Daoy (cell line): ENCODE results near the gene SH2D3A. TPM values are rescaled to one million over a fixed set of nuclear protein-coding genes. Genes with fewer than 3 reads are reported as not detected.
"Not testable (repeated sequence)": the region's sequence is repeated elsewhere in the genome, so short reads cannot be mapped to it uniquely, and the experiment has no call there.

Experiments
- DNase-seq: peaks from one replicate; pipeline ENCODE4 v3.0.0-alpha.2; 2015; ENCODE audit warnings: low read depth
- total RNA-seq: library from RNA; depleted of rRNA; stranded (reverse); fragments of >200 nt; shearing (Covaris generic); gene quantifications from 2 replicates; pipeline ENCODE4 v1.2.3, GENCODE V29; 2014

Gene SH2D3A
- total RNA-seq, 1 experiment from 2014 or later: 1.8 TPM

DNA sequence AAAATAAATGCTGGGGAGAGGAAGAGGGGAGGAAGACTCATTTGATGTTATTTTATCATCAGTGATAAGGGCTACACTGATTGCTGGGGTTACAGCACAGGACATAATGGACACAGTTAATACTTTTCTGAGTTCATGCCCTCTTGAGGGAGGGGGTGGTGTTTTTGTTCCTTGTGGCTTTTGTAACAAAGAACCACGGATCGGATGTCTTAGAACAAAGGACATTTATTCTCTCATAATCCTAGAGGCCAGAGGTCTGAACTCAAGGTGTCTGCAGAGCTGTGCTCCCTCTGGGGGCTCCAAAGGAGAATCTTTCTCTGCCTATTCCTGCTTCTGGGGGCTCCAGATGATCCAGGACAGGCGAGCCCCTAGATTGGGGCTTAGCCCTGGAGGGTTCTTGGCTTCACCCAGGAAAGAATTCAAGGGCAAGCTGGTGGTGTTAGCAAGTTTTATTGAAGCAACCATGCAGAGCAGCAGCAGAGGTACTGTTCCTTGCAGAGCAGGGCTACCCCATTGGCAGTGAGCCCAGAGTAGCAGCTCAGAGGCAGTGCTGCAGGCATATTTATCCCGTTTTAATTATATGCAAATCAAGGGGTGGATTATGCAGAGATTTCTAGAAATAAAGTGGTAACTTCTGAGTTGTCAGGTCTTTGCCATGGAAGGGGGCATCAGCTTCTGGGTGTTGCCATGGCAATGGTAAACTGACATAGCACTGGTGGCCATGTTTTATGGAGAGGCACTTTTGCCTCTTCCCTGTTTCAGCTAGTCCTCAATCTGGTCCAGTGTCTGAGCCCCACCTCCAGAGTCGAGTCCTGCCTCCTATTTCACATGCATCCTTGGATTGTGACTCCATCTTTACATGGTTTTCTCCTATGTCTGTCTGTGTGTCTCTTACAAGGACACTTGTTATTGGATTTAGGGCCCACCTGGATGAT, 23.2 kb upstream of the SH2D3A start:
- DNase-seq: no peak

- DNase-seq: no peak
Measured at GRCh38 chr19:6788896-6789295, 21.7 kb upstream of the SH2D3A start.

DNA sequence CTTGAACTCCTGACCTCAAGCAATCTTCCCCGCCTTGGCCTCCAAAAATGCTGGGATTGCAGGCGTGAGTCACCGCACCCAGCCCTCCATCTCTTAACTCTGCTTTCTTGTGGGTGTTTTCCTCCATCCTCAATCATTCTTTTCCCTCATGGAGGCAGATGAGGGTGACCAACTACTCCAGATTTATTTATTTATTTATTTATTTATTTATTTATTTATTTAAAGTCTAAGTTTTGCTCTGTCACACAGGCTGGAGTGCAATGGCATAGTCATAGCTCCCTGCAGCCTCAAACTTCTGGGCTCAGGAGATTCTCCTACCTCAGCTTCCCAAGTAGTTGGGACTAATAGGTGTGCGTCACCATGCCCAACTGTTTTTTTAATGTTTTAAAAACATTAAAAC, 20.2 kb upstream of the SH2D3A start:
- no peak for DNase-seq

DNA sequence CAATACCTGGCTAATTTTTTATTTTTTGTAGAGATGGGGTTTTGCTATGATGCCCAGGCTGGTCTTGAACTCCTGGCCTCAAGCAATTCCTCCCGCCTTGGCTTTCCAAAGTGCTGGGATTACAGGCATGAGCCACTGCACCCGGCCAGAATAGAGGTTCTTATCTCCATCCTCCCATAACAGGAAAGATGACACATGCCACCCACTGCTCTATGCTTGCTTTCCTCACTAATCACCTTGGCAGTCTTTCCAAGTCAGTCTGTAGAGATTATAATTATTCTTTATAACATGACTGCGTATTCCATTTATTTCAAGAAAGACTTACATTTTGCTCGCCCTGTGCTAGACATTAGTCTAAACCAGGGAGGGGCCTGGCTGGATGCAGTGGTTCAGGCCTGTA, 12.0 kb upstream of the SH2D3A start:
- DNase-seq: peak; percentile 72

DNA sequence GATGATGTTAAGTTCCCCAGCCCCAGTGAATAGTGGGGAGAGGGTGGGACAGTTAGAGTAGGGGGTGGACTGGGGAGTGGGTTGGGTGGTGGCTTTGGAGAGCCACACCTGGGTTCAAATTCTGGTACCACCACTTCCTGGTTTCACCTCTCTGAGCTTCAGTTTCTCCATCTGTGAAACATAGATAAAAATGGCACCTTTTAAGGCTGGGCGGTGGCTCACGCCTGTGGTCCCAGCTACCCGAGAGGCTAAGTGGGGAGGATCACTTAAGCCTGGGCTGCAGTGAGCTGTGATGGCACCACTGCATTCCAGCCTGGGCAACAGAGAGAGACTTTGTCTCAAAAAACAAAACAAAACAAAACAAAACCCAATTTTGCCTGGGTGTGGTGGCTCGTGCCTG, 11.2 kb upstream of the SH2D3A start:
- no peak for DNase-seq

DNA sequence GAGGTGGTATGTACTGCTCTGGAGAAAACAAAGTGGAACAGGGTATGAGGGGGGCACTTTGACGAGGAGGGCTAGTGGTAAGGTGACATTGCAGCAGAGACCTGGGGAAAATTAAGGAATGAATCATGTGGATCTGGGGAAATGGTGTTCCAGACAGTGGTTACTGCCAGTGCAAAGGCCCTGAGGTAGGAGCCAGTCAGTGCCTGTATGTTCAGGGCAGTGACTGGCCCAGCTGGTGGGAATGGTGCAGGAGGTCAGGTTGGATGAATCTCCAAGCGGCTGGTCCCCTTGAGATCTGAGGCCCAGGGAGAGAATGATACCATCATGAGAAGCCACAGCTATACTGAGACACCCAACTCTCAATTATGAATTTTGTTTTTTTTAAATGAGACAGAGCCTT, 10.2 kb upstream of the SH2D3A start:
- no peak for DNase-seq

- no peak for DNase-seq
Measured at GRCh38 chr19:6776999-6777398, 9.8 kb upstream of the SH2D3A start.

GRCh38 chr19:6776045-6776444, 8.8 kb upstream of the SH2D3A start:
- DNase-seq: not testable (repeated sequence)

DNA sequence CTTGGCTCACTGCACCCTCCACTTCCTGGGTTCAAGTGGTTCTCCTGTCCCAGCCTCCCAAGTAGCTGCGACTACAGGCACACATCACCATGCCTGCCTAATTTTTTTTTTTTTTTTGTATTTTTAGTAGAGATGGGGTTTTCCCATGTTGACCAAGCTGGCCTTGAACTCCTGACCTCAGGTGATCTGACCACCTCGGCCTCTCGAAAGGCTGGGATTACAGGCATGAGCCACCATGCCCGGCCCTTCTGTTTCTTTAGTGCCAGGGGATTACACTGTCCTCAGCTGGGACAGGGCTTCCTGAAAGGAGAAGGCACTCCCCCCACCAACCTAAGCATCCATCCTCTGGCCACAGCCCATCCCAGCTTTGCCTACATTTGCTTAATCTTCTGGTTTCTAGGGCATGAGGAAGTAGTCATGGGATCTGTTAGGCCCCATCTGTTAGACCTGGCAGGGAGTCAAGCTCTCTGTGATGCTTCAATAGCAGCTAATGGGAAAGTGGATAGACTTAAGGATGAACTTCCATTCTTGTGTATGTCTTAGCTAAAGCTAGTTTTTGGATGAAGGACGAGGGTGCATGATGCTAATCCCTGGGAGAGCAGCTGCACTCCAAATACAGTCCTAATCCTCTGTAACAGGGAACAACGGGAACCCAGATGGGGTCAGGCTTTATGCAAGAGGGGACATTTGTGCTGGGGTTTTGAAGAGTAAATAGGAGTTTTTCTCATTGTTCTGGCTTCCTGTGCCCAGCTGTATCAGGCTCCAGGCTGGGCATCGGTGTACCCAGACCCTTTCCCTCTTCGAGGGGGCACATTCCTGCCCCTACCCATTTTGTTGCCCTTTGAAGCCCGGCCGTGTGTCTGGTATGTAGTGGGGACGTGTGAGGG, 7.8 kb upstream of the SH2D3A start:
- DNase-seq: peak; percentile 44

GRCh38 chr19:6773323-6773931, 6.2 kb upstream of the SH2D3A start:
- no peak for DNase-seq

DNA sequence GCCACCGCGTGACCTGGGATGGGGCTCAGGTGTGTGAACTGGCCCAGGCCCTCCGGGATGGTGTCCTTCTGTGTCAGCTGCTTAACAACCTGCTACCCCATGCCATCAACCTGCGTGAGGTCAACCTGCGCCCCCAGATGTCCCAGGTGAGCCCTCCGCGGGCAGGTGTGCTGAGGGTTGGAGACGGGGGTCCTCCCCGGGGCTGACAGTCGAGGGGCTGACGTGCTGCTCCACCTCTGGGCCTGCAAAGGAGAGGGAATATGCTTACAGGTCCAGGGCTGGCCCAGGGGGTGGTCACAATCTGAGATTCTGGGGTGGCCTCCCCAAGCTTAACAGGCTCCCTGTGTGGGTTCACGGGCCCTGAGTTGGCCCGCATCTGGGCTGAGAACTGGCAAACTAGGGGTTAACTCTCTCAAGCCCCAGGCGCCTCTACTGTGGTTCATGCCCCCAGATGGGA, 5.7 kb upstream of the SH2D3A start:
- no peak for DNase-seq

GRCh38 chr19:6772028-6772865, 5.0 kb upstream of the SH2D3A start, which contains the start of gene VAV1:
Gene VAV1, plus strand, starts transcription at chr19:6772708. Its CDS starts 100 bp downstream, at chr19:6772808.
- no peak for DNase-seq

DNA sequence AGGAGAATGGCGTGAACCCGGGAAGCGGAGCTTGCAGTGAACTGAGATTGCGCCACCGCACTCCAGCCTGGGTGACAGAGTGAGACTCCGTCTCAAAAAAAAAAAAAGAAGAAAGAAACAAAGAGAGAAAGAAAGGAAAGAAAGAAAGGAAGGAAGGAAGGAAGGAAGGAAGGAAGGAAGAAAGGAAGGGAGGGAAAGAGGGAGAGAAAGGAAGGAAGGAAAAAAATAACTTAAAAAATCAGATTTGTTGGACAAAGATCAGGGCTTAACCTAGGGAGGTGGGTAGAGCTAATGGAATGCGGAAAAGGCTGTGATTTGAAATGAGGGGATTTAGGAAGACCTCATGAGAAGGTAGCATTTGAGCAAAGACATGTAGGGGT, 4.4 kb upstream of the SH2D3A start:
- not testable (repeated sequence) for DNase-seq

GRCh38 chr19:6769006-6769619, 1.9 kb upstream of the SH2D3A start:
- peak; percentile 30 for DNase-seq

DNA sequence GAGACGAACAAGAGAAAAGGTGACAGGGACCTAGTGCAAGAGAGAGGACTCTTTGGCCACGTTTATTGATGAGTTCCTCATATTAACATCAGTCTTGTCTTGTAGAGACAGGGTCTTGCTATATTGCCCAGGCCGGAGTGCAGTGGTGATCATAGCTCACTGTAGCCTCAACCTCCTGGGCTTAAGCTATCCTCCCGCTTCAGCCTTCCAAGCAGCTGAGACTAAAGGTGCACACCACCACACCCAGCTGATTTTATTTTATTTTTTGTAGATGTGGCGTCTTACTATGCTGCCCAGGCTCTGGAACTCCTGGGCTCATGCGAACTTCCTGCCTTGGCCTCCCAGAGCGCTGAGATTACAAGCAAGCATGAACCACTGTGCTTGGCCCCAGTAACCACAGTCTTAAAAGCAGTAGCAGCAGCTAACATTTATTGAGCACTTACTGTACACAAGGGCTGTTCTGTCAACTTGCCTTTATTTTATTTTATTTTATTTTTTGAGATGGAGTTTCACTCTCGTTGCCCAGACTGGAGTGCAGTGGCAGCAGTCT, 1.1 kb upstream of the SH2D3A start:
- no peak for DNase-seq

- peak; percentile 27 for DNase-seq
Measured at GRCh38 chr19:6767081-6767356, 216 bp downstream of the SH2D3A start.

DNA sequence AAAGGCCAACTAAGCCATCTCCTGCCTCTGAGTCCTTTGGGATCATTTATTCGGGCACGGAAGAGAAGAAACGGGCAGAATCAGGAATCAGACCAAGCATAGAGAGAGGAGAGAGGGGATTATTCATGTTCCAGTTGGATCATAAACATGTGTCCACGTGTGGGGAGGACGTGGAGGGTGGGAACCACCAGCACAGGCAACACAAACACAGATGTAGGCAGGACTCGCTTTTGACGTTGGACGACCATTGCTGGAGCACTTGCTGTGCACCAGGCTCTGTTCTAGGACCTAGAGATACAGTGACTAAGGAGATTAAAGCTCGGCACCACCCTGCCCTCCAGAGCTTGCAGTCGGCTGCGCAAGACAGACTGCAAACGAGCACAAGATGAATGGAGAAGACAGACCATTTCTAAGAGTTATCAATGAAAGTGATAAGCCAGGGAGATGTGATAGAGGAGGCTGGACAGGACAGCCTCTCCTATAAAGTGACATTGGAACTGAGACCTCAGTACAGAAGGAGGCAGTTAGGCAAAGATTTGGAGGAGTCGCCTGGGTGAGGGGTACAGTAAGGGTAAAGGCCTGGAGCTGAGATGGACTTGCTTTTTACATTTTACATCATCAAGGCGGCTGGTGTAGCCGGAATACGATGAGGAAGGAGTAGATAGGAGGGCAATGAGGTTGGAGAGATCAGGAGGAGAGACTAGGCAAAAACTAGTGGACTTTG, 716 bp downstream of the SH2D3A start:
- DNase-seq: peak; percentile 48

DNA sequence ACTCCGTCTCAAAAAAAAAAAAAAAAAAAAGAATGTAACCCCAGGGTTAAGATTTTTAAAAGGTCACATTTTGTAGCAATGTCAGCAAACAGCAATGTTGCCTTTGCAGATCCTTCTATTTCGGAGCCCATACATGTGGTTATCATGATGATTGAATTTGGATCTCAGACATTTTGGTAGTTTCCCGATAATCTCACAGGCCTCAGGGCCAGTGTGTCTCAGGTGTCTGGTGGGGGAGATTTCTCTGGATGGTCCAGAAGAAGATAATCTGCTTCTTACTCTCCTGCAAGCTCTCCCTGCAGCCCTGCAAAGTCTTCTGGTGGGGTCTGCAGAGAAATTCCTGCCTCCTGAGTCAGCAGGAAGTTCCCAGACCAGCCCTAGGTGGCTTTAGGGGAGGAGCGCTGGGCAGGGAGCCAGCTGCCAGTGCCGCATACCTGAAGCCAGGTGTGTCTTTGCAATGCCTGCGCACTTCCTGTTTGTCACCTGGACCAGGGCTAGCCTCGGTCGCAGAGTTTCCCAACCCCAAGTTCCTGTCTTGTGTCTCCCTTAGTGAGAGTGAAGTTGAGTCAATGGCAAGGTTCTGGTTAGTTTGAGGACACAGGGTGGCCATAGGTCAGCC, 1.4 kb downstream of the SH2D3A start:
- DNase-seq: peak; percentile 72

DNA sequence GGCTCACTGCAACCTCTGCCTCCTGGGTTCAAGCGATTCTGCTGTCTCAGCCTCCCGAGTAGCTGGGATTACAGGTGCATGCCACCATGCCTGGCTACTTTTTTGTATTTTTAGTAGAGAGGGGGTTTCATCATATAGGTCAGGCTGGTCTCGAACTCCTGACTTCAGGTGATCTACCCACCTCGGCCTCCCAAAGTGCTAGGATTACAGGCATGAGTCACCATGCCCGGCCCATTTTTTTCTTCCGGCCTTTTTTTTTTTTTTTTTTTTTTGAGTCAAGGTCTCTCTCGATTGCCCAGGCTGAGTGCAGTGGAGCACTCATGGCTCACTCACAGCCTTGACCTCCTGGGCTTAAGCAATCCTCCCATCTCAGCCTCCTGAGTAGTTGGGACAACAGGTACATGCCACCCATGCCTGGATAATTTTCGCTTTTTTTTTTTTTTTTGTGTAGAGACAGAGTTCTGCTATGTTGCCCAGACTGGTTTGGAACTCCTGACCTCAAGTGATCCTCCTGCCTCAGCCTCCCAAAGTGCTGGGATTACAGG, 4.9 kb downstream of the SH2D3A start:
- peak; percentile 24 for DNase-seq
